MCF 10A (cell line): Measurements from ENCODE around the gene MAGI3. TPM values are rescaled to one million over a fixed set of nuclear protein-coding genes. Genes with fewer than 3 reads are reported as not detected.

Experiments used
- BruUV-seq: library from RNA; stranded (reverse); fragments of 400-500 nt; replicated peaks from 2 replicates; lab custom pipeline; 2021; lab: Mats Ljungman, UMichigan
- CTCF ChIA-PET: fragments of 300-600 bp; sonication (Branson Sonifier 250); formaldehyde crosslinking; extraction: SDS; loops from one replicate; lab custom pipeline; 2021; ENCODE audit warnings: antibody characterized with exemption, inconsistent platforms; lab: Yijun Ruan, JAX
- POLR2A ChIA-PET: fragments of 300-600, 350-650 bp; sonication (Branson Sonifier 250); formaldehyde crosslinking; extraction: SDS; loops from one replicate; lab custom pipeline; 2020; ENCODE audit warnings: antibody characterized with exemption, inconsistent platforms; lab: Yijun Ruan, JAX
- DNase-seq: peaks from one replicate; pipeline ENCODE4 v3.0.0-alpha.2; 2018; ENCODE audit not compliant: unreplicated experiment
- H3K27ac Mint-ChIP-seq: one replicate; pipeline ENCODE4 v1.8.0; 2022; ENCODE audit warnings: mild to moderate bottlenecking, low read depth, mixed read lengths; ENCODE audit not compliant: unreplicated experiment
- H3K27me3 Mint-ChIP-seq: one replicate; pipeline ENCODE4 v1.8.0; 2022; ENCODE audit warnings: mixed read lengths; ENCODE audit not compliant: insufficient read depth, unreplicated experiment
- H3K36me3 Mint-ChIP-seq: one replicate; pipeline ENCODE4 v1.8.0; 2022; ENCODE audit warnings: mild to moderate bottlenecking, moderate library complexity, mixed read lengths; ENCODE audit not compliant: insufficient read depth, unreplicated experiment
- H3K4me1 Mint-ChIP-seq: one replicate; pipeline ENCODE4 v1.8.0; 2022; ENCODE audit warnings: mixed read lengths; ENCODE audit not compliant: insufficient read depth, unreplicated experiment
- H3K4me3 Mint-ChIP-seq: one replicate; pipeline ENCODE4 v1.8.0; 2022; ENCODE audit warnings: mild to moderate bottlenecking, moderate library complexity, mixed read lengths; ENCODE audit not compliant: unreplicated experiment
- H3K9me3 Mint-ChIP-seq: one replicate; pipeline ENCODE4 v1.8.0; 2022; ENCODE audit warnings: mixed read lengths; ENCODE audit not compliant: unreplicated experiment
- CTCF ChIP-seq: fragments of 200-600 bp; IDR thresholded peaks from one replicate; pipeline ENCODE4 v1.8.0; 2022; ENCODE audit warnings: antibody characterized with exemption, mild to moderate bottlenecking; ENCODE audit not compliant: unreplicated experiment
- intact Hi-C: fragments of 100-400 bp; cut with micrococcal nuclease; formaldehyde crosslinking; loops from 2 replicates; pipeline ENCODE4 v1.14.1; 2022
- total RNA-seq: library from RNA; stranded (reverse); gene quantifications from 2 replicates; pipeline ENCODE4 v1.2.3, GENCODE V29; 2022

MAGI3 gene
- total RNA-seq, 1 experiment from 2014 or later = 14.3 TPM

DNA sequence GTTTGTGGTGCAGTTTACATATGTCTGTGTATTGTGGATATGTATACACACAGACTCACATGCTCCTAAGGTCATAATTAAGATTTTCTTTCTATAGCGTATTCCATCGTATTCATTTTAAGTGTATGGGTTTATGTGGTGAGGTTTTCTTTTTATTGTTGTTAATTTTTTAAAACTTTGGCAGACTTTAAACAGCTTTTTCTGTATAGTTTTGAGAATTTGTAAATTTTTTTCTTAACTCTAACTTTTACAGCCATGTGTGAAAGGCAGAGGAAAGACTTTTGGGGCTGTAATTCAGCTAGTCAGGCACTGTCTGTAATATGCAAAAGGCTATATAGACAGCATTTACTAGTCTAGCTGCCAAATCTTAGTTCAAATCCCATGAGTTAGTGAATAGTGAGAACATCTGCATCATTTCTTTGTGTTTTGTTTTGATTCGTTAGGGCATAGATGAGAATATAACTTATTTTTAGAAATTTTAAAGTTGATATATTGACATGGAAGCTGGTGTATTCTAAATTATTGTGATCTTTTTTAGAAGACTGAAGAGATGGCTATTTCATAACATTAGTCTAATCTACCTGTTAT, 2.3 kb downstream of the MAGI3 start:
- H3K27ac Mint-ChIP-seq = peak overlapping the region; percentile 73
- ChIA-PET POLR2A (interaction anchor here (0.6 to 3.5 kb wide), 20 partner anchors 9 to 419 kb away, joined by 3 to 53 read pairs (median 4); partner anchors contain the start of genes PHTF1 and RSBN1), CTCF (interaction anchor here (0.6 to 2.5 kb wide), 5 partner anchors 8 to 393 kb away, joined by 3 to 23 read pairs (median 4); no protein-coding TSS in a partner anchor)
- H3K9me3 Mint-ChIP-seq = no peaks in the 10 kb centered on the region
- H3K27me3 Mint-ChIP-seq = no peaks in the 10 kb centered on the region
- no TSS peak for BruUV-seq
- no peak for TF ChIP-seq CTCF
- peaks cover 27% of the 10 kb centered on the region for H3K4me1 Mint-ChIP-seq
- peak overlapping the region; percentile 93 for H3K4me3 Mint-ChIP-seq
- intact Hi-C loops = loop anchor here (5.0 to 10.0 kb wide), 4 partner anchors 85 to 372 kb away; no protein-coding TSS in a partner anchor
- H3K36me3 Mint-ChIP-seq = no peaks in the 10 kb centered on the region
- peak; percentile 22 for DNase-seq

DNA sequence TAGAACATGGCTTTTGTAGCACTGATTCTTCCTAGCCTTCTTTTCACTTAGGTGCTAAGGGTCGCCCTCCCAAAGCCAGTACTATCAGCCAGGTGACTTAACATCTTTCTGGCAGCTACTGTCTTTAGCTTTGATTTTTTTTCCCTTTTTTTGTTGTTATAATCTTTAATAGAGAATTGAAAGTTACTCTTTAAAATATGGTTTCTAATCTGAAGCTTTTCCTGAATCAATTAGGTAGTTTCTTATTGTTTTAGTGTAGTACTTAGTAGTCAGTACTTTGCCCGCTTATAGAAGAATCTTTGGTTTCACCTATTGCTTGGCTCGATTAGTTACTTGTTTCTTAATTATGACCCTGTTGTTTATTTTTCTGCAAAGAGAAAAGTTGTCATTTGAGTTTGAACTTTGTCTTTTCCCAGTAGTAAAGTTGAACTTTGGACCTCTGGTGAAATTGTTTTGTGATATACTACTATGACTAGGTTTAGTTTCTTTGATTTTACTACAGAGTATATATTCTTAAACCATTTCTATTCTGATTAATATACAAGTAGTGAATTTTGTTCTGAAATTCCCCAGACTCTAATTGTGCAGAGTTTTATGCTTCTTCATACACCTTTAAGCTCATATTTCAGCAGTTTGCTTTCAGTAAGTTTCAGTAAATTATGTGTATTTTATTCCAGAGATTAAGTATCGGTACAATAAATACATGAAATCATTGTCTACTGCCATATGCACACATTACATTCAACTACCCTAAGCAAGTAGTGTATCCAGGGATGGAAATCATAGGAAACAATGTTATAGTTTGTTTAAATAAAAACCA, 3.9 kb downstream of the MAGI3 start:
- no peaks in the 10 kb centered on the region for H3K36me3 Mint-ChIP-seq
- peak; percentile 26 for DNase-seq
- CTCF ChIA-PET = no interaction called here
- no peaks in the 10 kb centered on the region for H3K27me3 Mint-ChIP-seq
- POLR2A ChIA-PET = interaction anchor here (0.7 to 3.5 kb wide), 10 partner anchors 8 to 490 kb away, joined by 3 to 53 read pairs (median 4); no protein-coding TSS in a partner anchor
- no TSS peak for BruUV-seq
- peak overlapping the region; percentile 47 for H3K4me3 Mint-ChIP-seq
- peak overlapping the region; percentile 73 for H3K27ac Mint-ChIP-seq
- intact Hi-C loops = loop anchor here (5.0 to 10.0 kb wide), 4 partner anchors 87 to 371 kb away; no protein-coding TSS in a partner anchor
- TF ChIP-seq CTCF = no peak
- peaks cover 21% of the 10 kb centered on the region for H3K4me1 Mint-ChIP-seq
- no peaks in the 10 kb centered on the region for H3K9me3 Mint-ChIP-seq

GRCh38 chr1:113394863-113395259, 4.5 kb downstream of the MAGI3 start:
- peaks cover 17% of the 10 kb centered on the region for H3K4me1 Mint-ChIP-seq
- no peaks in the 10 kb centered on the region for H3K36me3 Mint-ChIP-seq
- CTCF ChIA-PET = interaction anchor here (1.0 kb wide), 1 partner anchor 254 kb away, joined by 3 read pairs; no protein-coding TSS in a partner anchor
- peak overlapping the region; percentile 47 for H3K4me3 Mint-ChIP-seq
- TF ChIP-seq CTCF = no peak
- BruUV-seq = no TSS peak
- H3K27me3 Mint-ChIP-seq = no peaks in the 10 kb centered on the region
- no peaks in the 10 kb centered on the region for H3K9me3 Mint-ChIP-seq
- peak overlapping the region; percentile 73 for H3K27ac Mint-ChIP-seq
- peak; percentile 14 for DNase-seq
- POLR2A ChIA-PET = interaction anchor here (0.6 to 1.2 kb wide), 5 partner anchors 9 to 286 kb away, joined by 3 to 6 read pairs (median 3); no protein-coding TSS in a partner anchor
- intact Hi-C loops = loop anchor here (5.0 to 10.0 kb wide), 4 partner anchors 88 to 370 kb away; no protein-coding TSS in a partner anchor
